Smooth muscle cell (in vitro differentiated cells): Measurements from ENCODE around the gene EIF2B2. TPM values are rescaled to one million over a fixed set of nuclear protein-coding genes. Genes with fewer than 3 reads are reported as not detected.
A peak's percentile ranks its signal among the peaks of the same experiment; 100 is the strongest.

ENCODE experiments used
- DNase-seq: peaks from one replicate; lab custom pipeline; 2025; ENCODE audit not compliant: unreplicated experiment; lab: John Stamatoyannopoulos, UW
- H2AFZ ChIP-seq: fragments of 200-600 bp; sonication (generic); 2 replicates; pipeline ENCODE4 v1.6.0; 2016; ENCODE audit warnings: antibody characterized with exemption, low read depth, mild to moderate bottlenecking
- H3F3A ChIP-seq: fragments of 200-600 bp; sonication (generic); 2 replicates; pipeline ENCODE4 v1.6.0; 2017; ENCODE audit warnings: antibody characterized with exemption, low read depth
- H3K27ac ChIP-seq: fragments of 200-600 bp; sonication (generic); 2 replicates; pipeline ENCODE4 v1.5.1; 2016; ENCODE audit warnings: low read depth, mild to moderate bottlenecking
- H3K27me3 ChIP-seq: fragments of 200-600 bp; sonication (generic); 2 replicates; pipeline ENCODE4 v1.6.1; 2016; ENCODE audit warnings: low read depth, mild to moderate bottlenecking
- H3K36me3 ChIP-seq: fragments of 200-600 bp; sonication (generic); 2 replicates; pipeline ENCODE4 v1.5.1; 2016; ENCODE audit warnings: low read depth
- H3K4me1 ChIP-seq: fragments of 200-600 bp; sonication (generic); 2 replicates; pipeline ENCODE4 v1.5.1; 2016; ENCODE audit warnings: low read depth
- H3K4me2 ChIP-seq: fragments of 200-600 bp; sonication (generic); 2 replicates; pipeline ENCODE4 v1.6.0; 2016; ENCODE audit warnings: mild to moderate bottlenecking
- H3K4me3 ChIP-seq: fragments of 200-600 bp; sonication (generic); 2 replicates; pipeline ENCODE4 v1.5.1; 2016; ENCODE audit warnings: mild to moderate bottlenecking
- H3K79me2 ChIP-seq: fragments of 200-600 bp; sonication (generic); 2 replicates; pipeline ENCODE4 v1.6.0; 2016; ENCODE audit warnings: low read depth, mild to moderate bottlenecking
- H3K9ac ChIP-seq: fragments of 200-600 bp; sonication (generic); 2 replicates; pipeline ENCODE4 v1.6.0; 2016; ENCODE audit warnings: low read depth
- H3K9me3 ChIP-seq: fragments of 200-600 bp; sonication (generic); replicated peaks from 2 replicates; pipeline ENCODE4 v1.5.1; 2016; ENCODE audit warnings: low read depth
- H4K20me1 ChIP-seq: fragments of 200-600 bp; sonication (generic); 2 replicates; pipeline ENCODE4 v1.6.0; 2016; ENCODE audit warnings: low read depth
- WGBS: methylation state at CpG from one replicate; pipeline ENCODE4 v1.1.7; 2016; ENCODE audit warnings: low lambda C conversion rate; 5-methylcytosine and 5-hydroxymethylcytosine counted together
- polyA plus RNA-seq: library from polyadenylated mRNA; unstranded; fragments of >200 nt; fragmentation: Nextera tagmentation; extraction: Ambion mirVana; gene quantifications from 2 replicates; pipeline ENCODE4 v1.2.1, GENCODE V29; 2016
- total RNA-seq: library from RNA; depleted of rRNA; stranded (reverse); fragments of >200 nt; gene quantifications from 2 replicates; pipeline ENCODE4 v1.2.3, GENCODE V29; 2014
- TF ChIP-seq, protein P1 (sequence below): fragments of 200-600 bp; sonication (generic); IDR thresholded peaks from 2 replicates; pipeline ENCODE4 v1.5.1; 2017; ENCODE audit warnings: borderline replicate concordance, mild to moderate bottlenecking, antibody characterized with exemption; ENCODE audit not compliant: insufficient read depth, poor library complexity, severe bottlenecking

Gene EIF2B2
- total and polyA plus RNA-seq, 2 experiments from 2014 or later: 38.0 to 71.2 TPM

GRCh38 chr14:74968811-74969210 is 33.9 kb upstream of the EIF2B2 start:
- no peaks in the 10 kb centered on the region for H3K79me2 ChIP-seq
- no peak overlapping the region for H2AFZ ChIP-seq
- H3K4me3 ChIP-seq: no peak overlapping the region
- TF ChIP-seq, protein P1, sequence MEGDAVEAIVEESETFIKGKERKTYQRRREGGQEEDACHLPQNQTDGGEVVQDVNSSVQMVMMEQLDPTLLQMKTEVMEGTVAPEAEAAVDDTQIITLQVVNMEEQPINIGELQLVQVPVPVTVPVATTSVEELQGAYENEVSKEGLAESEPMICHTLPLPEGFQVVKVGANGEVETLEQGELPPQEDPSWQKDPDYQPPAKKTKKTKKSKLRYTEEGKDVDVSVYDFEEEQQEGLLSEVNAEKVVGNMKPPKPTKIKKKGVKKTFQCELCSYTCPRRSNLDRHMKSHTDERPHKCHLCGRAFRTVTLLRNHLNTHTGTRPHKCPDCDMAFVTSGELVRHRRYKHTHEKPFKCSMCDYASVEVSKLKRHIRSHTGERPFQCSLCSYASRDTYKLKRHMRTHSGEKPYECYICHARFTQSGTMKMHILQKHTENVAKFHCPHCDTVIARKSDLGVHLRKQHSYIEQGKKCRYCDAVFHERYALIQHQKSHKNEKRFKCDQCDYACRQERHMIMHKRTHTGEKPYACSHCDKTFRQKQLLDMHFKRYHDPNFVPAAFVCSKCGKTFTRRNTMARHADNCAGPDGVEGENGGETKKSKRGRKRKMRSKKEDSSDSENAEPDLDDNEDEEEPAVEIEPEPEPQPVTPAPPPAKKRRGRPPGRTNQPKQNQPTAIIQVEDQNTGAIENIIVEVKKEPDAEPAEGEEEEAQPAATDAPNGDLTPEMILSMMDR: no peak
- H3K27me3 ChIP-seq: no peaks in the 10 kb centered on the region
- H3K36me3 ChIP-seq: no peaks in the 10 kb centered on the region
- no peaks in the 10 kb centered on the region for H3K9me3 ChIP-seq
- WGBS: 61% methylated on average over 1 of the region's 1 CpG
- H3K9ac ChIP-seq: no peak overlapping the region
- DNase-seq: no peak
- H4K20me1 ChIP-seq: no peaks in the 10 kb centered on the region
- H3K27ac ChIP-seq: no peak overlapping the region
- no peak overlapping the region for H3K4me2 ChIP-seq
- H3F3A ChIP-seq: no peaks in the 10 kb centered on the region
- no peaks in the 10 kb centered on the region for H3K4me1 ChIP-seq

DNA sequence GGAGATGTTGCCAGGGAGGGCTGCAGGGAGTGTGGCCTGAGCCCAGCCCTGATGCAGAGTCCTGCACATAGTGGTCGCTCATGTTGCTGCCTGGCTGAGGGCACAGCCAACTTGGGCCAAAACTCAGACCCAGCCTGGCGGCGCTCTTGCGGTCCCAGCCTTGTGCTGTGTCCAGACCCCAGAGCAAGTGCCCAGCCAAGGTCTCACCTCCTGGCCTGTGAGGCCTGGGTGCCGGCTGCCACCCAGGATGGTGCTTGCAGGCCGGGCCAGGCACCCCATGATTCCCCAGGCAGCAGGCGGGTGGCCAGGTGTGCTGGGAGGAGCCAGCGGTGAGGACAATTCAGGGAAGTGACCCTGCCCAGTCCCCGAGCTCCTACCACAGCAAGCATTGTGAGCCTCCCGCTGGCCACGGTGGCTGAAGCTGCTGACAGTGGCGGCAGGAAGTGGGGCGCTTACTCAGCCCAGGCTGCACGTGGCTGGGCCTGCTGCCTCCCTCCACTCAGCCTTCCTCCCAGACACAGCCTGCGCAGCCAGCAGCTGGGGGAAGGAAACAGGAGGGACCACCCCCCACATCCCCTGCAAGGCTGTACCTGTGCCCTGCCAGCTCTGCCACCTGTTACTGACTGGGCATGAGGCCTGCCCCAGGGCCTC is 29.6 kb upstream of the EIF2B2 start:
- no peak overlapping the region for H3K4me2 ChIP-seq
- 67% methylated on average over 15 of the region's 15 CpGs for WGBS
- H2AFZ ChIP-seq: peak overlapping the region; percentile 46
- H3F3A ChIP-seq: no peaks in the 10 kb centered on the region
- H3K27ac ChIP-seq: no peak overlapping the region
- peaks cover 1% of the 10 kb centered on the region for H3K4me1 ChIP-seq
- no peak overlapping the region for H3K4me3 ChIP-seq
- no peaks in the 10 kb centered on the region for H3K9me3 ChIP-seq
- TF ChIP-seq, protein P1: no peak
- no peaks in the 10 kb centered on the region for H4K20me1 ChIP-seq
- H3K36me3 ChIP-seq: no peaks in the 10 kb centered on the region
- DNase-seq: no peak
- H3K79me2 ChIP-seq: no peaks in the 10 kb centered on the region
- H3K9ac ChIP-seq: no peak overlapping the region
- H3K27me3 ChIP-seq: no peaks in the 10 kb centered on the region

GRCh38 chr14:74973905-74974363 is 28.8 kb upstream of the EIF2B2 start:
- WGBS: 84% methylated on average over 5 of the region's 5 CpGs
- Histone ChIP-seq H3K4me1 (peaks cover 7% of the 10 kb centered on the region), H3K4me3 (no peak overlapping the region), H3K9ac (no peak overlapping the region), H3K27ac (no peak overlapping the region), H3K9me3 (no peaks in the 10 kb centered on the region), H3K27me3 (no peaks in the 10 kb centered on the region), H4K20me1 (no peaks in the 10 kb centered on the region), H3K4me2 (no peak overlapping the region), H3K36me3 (no peaks in the 10 kb centered on the region), H3K79me2 (no peaks in the 10 kb centered on the region), H3F3A (no peaks in the 10 kb centered on the region), H2AFZ (no peak overlapping the region)
- TF ChIP-seq, protein P1: no peak
- no peak for DNase-seq

- H2AFZ ChIP-seq: no peak overlapping the region
- H3K4me3 ChIP-seq: no peak overlapping the region
- H3K4me1 ChIP-seq: peaks cover 12% of the 10 kb centered on the region
- 83% methylated on average over 15 of the region's 15 CpGs for WGBS
- H3K9ac ChIP-seq: no peak overlapping the region
- no peaks in the 10 kb centered on the region for H3K36me3 ChIP-seq
- H3K27ac ChIP-seq: no peak overlapping the region
- DNase-seq: no peak
- H3K79me2 ChIP-seq: no peaks in the 10 kb centered on the region
- TF ChIP-seq, protein P1: no peak
- no peak overlapping the region for H3K4me2 ChIP-seq
- no peaks in the 10 kb centered on the region for H4K20me1 ChIP-seq
- no peaks in the 10 kb centered on the region for H3K9me3 ChIP-seq
- no peaks in the 10 kb centered on the region for H3K27me3 ChIP-seq
- H3F3A ChIP-seq: no peaks in the 10 kb centered on the region
Measured at GRCh38 chr14:74974364-74975058, 28.2 kb upstream of the EIF2B2 start.
